B cell (primary cell): ENCODE measurements around the gene PARD3.

Source experiments
- CTCF ChIP-seq: fragments of 200-600 bp; IDR thresholded peaks from one replicate; pipeline ENCODE4 v1.8.0; 2022; ENCODE audit warnings: antibody characterized with exemption, mild to moderate bottlenecking
- EZH2 ChIP-seq: IDR thresholded peaks from 2 replicates; pipeline ENCODE4 v1.6.1; 2012; ENCODE audit warnings: borderline replicate concordance, low read depth, mild to moderate bottlenecking, moderate library complexity, low read length; ENCODE audit not compliant: insufficient read depth, poor library complexity, severe bottlenecking

DNA sequence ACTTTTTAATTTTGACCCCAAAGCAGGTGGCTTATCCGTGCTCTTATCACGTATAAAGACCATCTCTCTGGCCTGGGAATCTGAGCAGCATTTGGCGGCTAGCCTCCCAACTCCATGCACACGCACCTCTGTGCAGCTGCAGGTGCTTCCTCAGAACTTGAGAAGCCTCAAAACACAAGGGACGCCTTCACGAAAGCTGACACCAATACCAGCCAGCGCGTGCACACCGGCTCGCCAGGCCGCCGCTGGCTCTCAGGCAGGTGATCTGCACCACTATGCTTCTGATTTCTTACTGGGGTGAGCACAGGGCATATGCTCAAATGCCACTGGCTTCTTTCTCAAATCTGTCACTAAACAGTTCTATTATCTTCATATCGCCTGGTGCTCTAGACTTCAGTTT lies 145.0 kb downstream of the PARD3 start:
- TF ChIP-seq CTCF (no peak), EZH2 (no peak)
